Measurements from ENCODE around the gene ADM2.
A peak's percentile ranks its signal among the peaks of the same experiment; 100 is the strongest.

ADM2 gene

DNA sequence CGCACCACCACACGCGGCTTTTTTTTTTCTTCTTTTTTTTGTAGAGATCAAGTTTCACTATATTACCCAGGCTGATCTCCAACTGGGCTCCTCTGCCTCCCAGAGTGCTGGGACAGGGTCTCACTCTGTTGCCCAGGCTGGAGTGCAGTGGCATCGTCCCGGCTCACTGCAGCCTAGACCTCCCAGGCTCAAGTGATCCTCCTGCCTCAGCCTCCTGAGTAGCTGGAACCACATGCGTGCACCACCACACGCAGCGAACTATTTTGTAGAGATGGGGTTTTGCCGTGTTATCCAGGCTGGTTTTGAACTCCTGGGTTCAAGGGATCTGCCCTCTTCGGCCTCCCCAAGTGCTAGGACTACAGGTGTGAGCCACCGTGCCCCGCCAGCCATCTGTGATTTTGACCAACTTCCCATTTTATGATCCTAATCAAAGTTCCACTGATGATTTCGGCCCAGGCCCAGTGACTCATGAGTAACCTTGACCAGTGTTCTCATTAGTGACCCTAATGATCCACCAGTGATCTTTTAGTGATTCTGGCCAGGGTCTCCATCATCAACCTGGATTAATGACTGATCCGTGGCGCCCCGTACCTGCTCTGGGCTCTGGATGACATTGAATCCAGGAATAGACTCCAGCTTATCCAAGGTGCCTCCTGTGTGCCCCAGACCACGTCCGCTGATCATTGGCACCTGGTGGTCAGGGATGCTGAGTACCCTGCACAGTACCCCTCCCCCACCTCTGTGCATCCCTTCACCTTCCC, 46.8 kb downstream of the ADM2 start:
- no peaks in the 10 kb centered on the region for H3K9me3 Mint-ChIP-seq
- peaks cover 6% of the 10 kb centered on the region for H3K36me3 Mint-ChIP-seq (ENCODE audit: low read depth)
- peak overlapping the region; percentile 77 to 80 (median 80) for H3K4me3 Mint-ChIP-seq
- H3K27ac Mint-ChIP-seq: peak overlapping the region in 2 of 3 experiments; percentile 44 to 51
- TF ChIP-seq, protein P1, sequence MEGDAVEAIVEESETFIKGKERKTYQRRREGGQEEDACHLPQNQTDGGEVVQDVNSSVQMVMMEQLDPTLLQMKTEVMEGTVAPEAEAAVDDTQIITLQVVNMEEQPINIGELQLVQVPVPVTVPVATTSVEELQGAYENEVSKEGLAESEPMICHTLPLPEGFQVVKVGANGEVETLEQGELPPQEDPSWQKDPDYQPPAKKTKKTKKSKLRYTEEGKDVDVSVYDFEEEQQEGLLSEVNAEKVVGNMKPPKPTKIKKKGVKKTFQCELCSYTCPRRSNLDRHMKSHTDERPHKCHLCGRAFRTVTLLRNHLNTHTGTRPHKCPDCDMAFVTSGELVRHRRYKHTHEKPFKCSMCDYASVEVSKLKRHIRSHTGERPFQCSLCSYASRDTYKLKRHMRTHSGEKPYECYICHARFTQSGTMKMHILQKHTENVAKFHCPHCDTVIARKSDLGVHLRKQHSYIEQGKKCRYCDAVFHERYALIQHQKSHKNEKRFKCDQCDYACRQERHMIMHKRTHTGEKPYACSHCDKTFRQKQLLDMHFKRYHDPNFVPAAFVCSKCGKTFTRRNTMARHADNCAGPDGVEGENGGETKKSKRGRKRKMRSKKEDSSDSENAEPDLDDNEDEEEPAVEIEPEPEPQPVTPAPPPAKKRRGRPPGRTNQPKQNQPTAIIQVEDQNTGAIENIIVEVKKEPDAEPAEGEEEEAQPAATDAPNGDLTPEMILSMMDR (IDR thresholded peaks at IDR 0.05; ENCODE audit: unreplicated experiment in 3 of 3): no peak
- peaks cover 13% of the 10 kb centered on the region for H3K4me1 Mint-ChIP-seq
- peaks cover 48% of the 10 kb centered on the region for H3K27me3 Mint-ChIP-seq (ENCODE audit: low read depth)

DNA sequence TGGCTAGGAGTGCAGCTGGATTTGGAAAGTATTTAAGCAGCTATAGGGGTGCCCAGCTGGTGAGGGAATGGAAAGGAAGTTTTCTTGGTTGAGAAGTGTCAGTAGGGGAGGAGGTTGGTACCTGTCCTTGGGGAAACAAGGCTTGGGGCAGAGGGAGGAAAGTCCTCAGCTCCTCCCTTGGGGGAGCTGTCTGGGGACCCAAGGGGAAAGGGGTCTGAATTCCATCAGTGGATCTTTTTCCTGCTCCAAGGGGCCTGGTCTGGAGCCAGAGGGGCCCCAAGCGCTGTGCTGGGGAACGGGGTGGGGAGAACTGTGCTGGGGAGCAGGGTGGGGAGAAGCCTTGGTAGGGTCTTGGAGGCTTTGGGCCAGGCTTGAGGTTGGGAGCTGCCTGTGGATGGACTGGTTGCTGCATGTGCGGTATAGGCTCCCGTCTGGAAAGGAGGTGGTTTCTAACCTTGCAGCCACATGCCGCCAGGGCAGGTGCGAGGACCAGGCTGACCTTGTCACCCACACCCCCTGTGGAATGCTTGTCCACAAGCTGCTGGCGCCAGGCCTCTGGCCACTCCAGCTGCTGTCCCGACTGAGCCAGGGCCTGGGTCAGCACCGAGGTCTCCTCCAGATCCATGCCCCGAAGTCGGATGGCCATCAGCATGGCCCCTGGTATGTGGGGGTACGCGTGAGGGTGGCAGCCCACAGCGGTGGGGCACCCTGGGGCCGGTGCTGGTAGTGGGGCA, 47.5 kb downstream of the ADM2 start:
- TF ChIP-seq, protein P1 (IDR thresholded peaks at IDR 0.05; ENCODE audit: unreplicated experiment in 3 of 3): no peak
- peaks cover 56% of the 10 kb centered on the region for H3K27me3 Mint-ChIP-seq (ENCODE audit: low read depth)
- peaks cover 6% of the 10 kb centered on the region for H3K36me3 Mint-ChIP-seq (ENCODE audit: low read depth)
- no peak overlapping the region for H3K27ac Mint-ChIP-seq
- H3K4me1 Mint-ChIP-seq: peaks cover 20% of the 10 kb centered on the region
- peak overlapping the region; percentile 77 to 80 (median 80) for H3K4me3 Mint-ChIP-seq
- no peaks in the 10 kb centered on the region for H3K9me3 Mint-ChIP-seq

DNA sequence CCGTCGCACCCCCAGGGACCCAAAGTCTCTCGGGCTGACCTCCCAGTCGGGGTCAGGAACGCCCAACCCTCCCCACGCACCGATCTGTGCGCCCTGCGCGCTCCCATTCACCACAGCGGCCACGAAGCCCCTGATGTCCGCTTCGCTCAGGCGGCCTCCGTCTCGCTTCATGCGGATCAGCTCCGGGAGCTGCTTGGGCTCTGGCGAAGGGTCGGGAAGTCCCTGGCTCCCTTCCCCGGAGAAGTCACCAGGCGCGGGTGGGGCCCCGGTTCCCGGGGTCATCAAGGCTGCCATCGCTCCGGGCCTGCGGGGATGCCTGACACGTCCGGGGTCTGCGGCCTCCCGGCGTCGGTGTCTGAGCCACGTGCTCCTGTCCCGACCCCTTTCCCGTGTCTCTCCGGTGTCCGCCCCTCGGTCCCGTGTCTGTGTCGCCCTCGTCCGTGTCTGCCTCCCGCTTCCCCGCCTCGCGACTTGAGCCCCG, 48.1 kb downstream of the ADM2 start:
- Mint-ChIP-seq H3K27ac (no peak overlapping the region), H3K9me3 (no peaks in the 10 kb centered on the region), H3K4me3 (no peak overlapping the region), H3K27me3 (ENCODE audit: low read depth) (peaks cover 62% of the 10 kb centered on the region), H3K4me1 (peaks cover 24% of the 10 kb centered on the region), H3K36me3 (ENCODE audit: low read depth) (peaks cover 4% of the 10 kb centered on the region)
- TF ChIP-seq, protein P1 (IDR thresholded peaks at IDR 0.05; ENCODE audit: unreplicated experiment in 3 of 3): no peak

DNA sequence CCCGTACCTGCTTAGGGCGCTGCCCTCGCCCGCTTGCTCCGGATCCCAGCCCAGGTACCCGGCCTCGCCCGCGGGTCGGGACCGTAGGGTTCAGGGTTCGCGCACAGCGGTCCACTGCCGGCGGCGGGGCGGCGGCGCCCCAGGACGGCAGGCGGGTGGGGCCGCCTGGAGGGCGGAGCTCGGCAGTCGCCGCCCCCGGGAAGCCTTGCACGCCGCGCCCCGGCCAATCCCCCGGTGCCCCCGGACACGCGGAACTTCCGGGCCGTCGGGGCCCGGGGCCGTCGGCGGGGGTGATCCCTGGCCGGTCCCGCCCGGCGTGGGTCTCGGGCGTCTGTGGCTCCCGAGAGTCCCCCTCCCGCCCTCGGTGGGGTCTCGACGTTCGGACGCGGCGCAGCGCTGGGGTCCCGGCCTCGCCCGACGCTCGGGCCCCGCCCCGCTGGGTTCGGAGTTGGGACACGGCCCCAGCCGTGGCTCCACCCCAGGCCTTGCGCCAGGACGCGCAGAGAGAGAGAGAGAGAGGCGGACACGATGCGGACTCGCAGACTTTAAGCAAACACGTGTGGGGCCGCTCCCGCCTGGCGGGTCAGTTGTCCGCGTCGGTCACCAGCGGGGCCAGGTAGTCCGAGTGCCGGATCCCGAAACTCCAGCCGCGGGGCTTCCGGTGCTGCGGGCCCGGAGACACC, 48.7 kb downstream of the ADM2 start, which contains the start of gene TYMP:
TYMP (minus strand) TSS at position 116 of the 683 bp plus-strand sequence. CDS start 303 bp downstream, outside the sequence.
- H3K9me3 Mint-ChIP-seq: no peaks in the 10 kb centered on the region
- H3K36me3 Mint-ChIP-seq (ENCODE audit: low read depth): no peaks in the 10 kb centered on the region
- peaks cover 66% of the 10 kb centered on the region for H3K27me3 Mint-ChIP-seq (ENCODE audit: low read depth)
- H3K27ac Mint-ChIP-seq: no peak within 1 kb of the TSS
- peaks cover 23% of the 10 kb centered on the region for H3K4me1 Mint-ChIP-seq
- TF ChIP-seq, protein P1 (IDR thresholded peaks at IDR 0.05; ENCODE audit: unreplicated experiment in 3 of 3): no peak
- H3K4me3 Mint-ChIP-seq: peak within 1 kb of the TSS; percentile 65 to 80 (median 71)

DNA sequence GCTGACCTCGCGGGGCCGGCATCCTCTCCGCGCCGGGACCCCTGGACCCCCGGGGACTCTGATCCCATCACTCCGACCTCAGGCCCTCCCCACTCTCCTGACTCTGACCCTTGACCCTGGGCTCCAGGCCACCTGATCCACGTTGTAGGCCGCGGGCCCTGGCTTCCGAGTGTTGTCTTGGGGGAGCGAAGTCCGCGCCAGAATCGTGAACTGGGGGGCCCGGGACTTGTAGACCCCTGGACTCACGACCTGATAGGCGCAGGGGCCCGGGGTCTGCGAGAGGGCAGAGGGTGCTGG, 49.2 kb downstream of the ADM2 start:
- Mint-ChIP-seq H3K27me3 (ENCODE audit: low read depth) (peaks cover 66% of the 10 kb centered on the region), H3K4me3 (peak overlapping the region in 2 of 3 experiments; percentile 65 to 69), H3K36me3 (ENCODE audit: low read depth) (no peaks in the 10 kb centered on the region), H3K4me1 (peaks cover 23% of the 10 kb centered on the region), H3K9me3 (no peaks in the 10 kb centered on the region), H3K27ac (no peak overlapping the region)
- TF ChIP-seq, protein P1 (IDR thresholded peaks at IDR 0.05; ENCODE audit: unreplicated experiment in 3 of 3): no peak

Measured in nephron (organoid).